OCI-LY3 (cell line): Measurements from ENCODE around the gene ZNF335.
"Not testable (repeated sequence)": the region's sequence is repeated elsewhere in the genome, so short reads cannot be mapped to it uniquely, and the experiment has no call there.

ENCODE experiments used
- H2AFZ ChIP-seq: fragments of 200-600, 300-600 bp; shearing (Covaris generic); 2 replicates; pipeline ENCODE4 v1.6.0; 2014; ENCODE audit warnings: antibody characterized with exemption, low read depth, low read length
- H3K27ac ChIP-seq: fragments of 200-600, 300-600 bp; sonication (generic); 2 replicates; pipeline ENCODE4 v1.5.1; 2014; ENCODE audit warnings: mild to moderate bottlenecking, low read length, moderate library complexity, mixed read lengths
- H3K27me3 ChIP-seq: fragments of 200-600, 300-600 bp; sonication (generic); 2 replicates; pipeline ENCODE4 v1.6.1; 2014; ENCODE audit warnings: low read depth, low read length, mixed read lengths
- H3K36me3 ChIP-seq: fragments of 200-600, 300-600 bp; sonication (generic); replicated peaks from 2 replicates; pipeline ENCODE3; 2014; ENCODE audit warnings: low read depth, low read length, mixed read lengths
- H3K4me1 ChIP-seq: fragments of 300-600, 200-600 bp; sonication (generic); 2 replicates; pipeline ENCODE4 v1.6.1; 2014; ENCODE audit warnings: low read length, mixed read lengths
- H3K4me2 ChIP-seq: fragments of 200-600, 300-600 bp; sonication (generic); 2 replicates; pipeline ENCODE4 v1.6.1; 2014; ENCODE audit warnings: low read length, mixed read lengths
- H3K4me3 ChIP-seq: fragments of 300-600, 200-600 bp; sonication (generic); 2 replicates; pipeline ENCODE4 v1.5.1; 2014; ENCODE audit warnings: antibody characterized with exemption, mild to moderate bottlenecking, low read length, moderate library complexity
- H3K79me2 ChIP-seq: fragments of 300-600, 200-600 bp; shearing (Covaris generic); 2 replicates; pipeline ENCODE4 v1.6.1; 2014; ENCODE audit warnings: mild to moderate bottlenecking, low read length, mixed read lengths
- H3K9ac ChIP-seq: fragments of 300-600, 200-600 bp; shearing (Covaris generic); 2 replicates; pipeline ENCODE4 v1.6.0; 2014; ENCODE audit warnings: mild to moderate bottlenecking, low read length, moderate library complexity
- H3K9me3 ChIP-seq: fragments of 200-600, 300-600 bp; shearing (Covaris generic); 2 replicates; pipeline ENCODE4 v1.6.1; 2014; ENCODE audit warnings: low read length, mixed read lengths; ENCODE audit not compliant: insufficient read depth
- H4K20me1 ChIP-seq: fragments of 200-600, 300-600 bp; sonication (generic); 2 replicates; pipeline ENCODE4 v1.6.1; 2016; ENCODE audit warnings: low read length, mixed read lengths; ENCODE audit not compliant: insufficient read depth
- EZH2phosphoT487 ChIP-seq: fragments of 200-600 bp; shearing (Covaris generic); IDR thresholded peaks from 2 replicates; pipeline ENCODE4 v1.6.1; 2018; ENCODE audit warnings: antibody characterized with exemption, mixed run types, low read depth
- TF ChIP-seq, protein P1 (sequence below): fragments of 200-600, 300-600 bp; sonication (generic); IDR thresholded peaks from 2 replicates; pipeline ENCODE4 v1.5.1; 2014; ENCODE audit warnings: antibody characterized with exemption, low read length, low read depth

The ZNF335 gene

DNA sequence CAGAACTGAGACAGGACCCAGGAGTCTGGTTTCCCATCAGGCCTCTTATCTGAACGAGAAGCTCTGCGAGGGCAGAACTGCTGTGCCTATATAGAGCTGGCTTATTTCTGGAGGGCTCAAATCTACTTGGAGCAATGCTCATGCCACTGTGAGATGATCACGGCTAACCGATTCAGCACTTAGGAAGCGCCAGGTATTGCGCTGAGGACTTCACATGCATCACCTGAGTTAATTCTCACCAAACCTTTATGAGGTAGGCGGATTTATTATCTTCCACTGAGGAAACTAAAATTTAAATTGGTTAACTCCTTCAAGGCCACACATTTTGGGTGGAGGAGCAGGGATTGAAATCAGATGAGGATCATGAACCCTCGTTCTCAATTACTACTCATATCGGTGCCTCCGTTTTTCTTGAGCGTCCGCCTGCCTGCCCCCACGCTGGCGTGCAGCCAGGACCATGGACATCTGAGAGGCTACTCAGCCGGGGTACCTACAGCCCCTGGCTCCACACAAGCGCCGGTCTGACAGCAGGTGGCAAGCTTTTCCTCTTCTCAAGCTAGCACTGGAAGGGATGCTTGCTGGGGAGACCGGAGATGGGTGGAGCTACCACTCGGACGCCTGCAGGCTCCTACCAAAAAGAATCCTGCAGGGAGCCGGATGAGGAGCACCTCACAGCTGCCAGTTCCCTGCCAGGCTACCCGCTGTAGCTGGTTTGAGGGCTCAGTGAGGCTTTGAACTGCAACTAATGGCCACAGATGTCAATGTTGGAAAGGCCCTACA, 38.5 kb downstream of the ZNF335 start:
- peaks cover 11% of the 10 kb centered on the region for H3K4me1 ChIP-seq
- peaks cover 42% of the 10 kb centered on the region for H3K79me2 ChIP-seq
- no peaks in the 10 kb centered on the region for H3K27me3 ChIP-seq
- peak overlapping the region; percentile 84 for H3K27ac ChIP-seq
- H2AFZ ChIP-seq = peak overlapping the region; percentile 79
- H3K9ac ChIP-seq = peak overlapping the region; percentile 95
- peak overlapping the region; percentile 79 for H3K4me2 ChIP-seq
- peak overlapping the region; percentile 80 for H3K4me3 ChIP-seq
- H3K9me3 ChIP-seq = no peaks in the 10 kb centered on the region
- TF ChIP-seq EZH2phosphoT487 = no peak
- TF ChIP-seq, protein P1, sequence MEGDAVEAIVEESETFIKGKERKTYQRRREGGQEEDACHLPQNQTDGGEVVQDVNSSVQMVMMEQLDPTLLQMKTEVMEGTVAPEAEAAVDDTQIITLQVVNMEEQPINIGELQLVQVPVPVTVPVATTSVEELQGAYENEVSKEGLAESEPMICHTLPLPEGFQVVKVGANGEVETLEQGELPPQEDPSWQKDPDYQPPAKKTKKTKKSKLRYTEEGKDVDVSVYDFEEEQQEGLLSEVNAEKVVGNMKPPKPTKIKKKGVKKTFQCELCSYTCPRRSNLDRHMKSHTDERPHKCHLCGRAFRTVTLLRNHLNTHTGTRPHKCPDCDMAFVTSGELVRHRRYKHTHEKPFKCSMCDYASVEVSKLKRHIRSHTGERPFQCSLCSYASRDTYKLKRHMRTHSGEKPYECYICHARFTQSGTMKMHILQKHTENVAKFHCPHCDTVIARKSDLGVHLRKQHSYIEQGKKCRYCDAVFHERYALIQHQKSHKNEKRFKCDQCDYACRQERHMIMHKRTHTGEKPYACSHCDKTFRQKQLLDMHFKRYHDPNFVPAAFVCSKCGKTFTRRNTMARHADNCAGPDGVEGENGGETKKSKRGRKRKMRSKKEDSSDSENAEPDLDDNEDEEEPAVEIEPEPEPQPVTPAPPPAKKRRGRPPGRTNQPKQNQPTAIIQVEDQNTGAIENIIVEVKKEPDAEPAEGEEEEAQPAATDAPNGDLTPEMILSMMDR = peak; percentile 53
- peaks cover 14% of the 10 kb centered on the region for H3K36me3 ChIP-seq
- H4K20me1 ChIP-seq = peaks cover 13% of the 10 kb centered on the region

DNA sequence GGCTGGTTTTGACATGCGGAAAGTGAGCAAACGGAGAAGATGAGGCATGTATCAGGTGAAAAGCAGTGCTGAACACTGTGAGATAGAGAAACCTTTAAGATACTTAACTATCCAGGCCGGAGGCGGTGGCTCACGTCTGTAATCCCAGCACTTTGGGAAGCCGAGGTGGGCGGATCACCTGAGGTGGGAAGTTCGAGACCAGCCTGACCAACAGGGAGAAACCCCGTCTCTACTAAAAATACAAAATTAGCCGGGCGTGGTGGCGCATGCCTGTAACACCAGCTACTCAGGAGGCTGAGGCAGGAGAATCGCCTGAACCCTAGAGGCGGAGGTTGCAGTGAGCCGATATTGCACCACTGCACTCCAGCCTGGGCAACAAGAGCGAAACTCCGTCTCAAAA, 40.3 kb downstream of the ZNF335 start:
- H2AFZ ChIP-seq, H3K9me3 ChIP-seq, H3K4me3 ChIP-seq, H3K27ac ChIP-seq, H3K27me3 ChIP-seq, H3K9ac ChIP-seq, H3K4me2 ChIP-seq, H3K36me3 ChIP-seq, H4K20me1 ChIP-seq: not testable (repeated sequence)
- Histone ChIP-seq H3K79me2 (peaks cover 28% of the 10 kb centered on the region), H3K4me1 (peaks cover 11% of the 10 kb centered on the region)

DNA sequence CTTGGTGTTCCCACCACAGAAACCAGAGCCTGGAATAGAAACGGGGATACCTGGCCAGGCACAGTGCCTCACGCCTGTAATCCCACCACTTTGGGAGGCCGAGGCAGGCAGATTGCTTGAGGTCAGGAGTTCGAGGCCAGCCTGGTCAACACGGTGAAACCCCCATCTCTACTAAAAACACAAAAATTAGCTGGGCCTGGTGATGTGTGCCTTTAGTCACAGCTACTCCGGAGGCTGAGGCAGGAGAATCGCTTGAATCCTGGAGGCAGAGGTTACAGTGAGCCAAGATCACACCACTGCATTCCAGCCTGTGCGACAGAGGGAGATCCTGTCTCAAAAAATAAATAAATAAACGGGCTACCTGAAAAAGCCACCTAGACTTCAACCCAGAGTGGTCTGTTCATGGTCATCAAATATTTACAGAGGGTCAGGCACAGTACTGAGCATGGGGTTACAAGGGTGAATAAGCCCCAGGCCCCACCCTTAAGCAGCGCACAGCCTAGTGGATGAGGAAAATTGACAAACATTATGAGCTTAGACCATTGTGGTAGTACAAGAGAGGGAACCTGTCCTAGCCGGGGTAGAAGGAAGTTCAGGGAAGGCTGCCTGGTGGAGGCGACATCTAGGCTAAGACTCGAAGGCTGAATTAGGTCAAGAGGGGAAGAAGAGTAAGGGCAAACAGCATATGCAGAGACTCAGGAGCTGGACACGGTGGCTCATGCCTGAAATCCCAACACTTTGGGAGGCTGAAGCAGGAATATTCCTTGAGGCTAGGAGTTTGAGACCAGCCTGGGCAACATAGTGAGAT, 44.7 kb downstream of the ZNF335 start:
- TF ChIP-seq EZH2phosphoT487 = no peak
- TF ChIP-seq, protein P1 = no peak
- Histone ChIP-seq H3K36me3 (no peaks in the 10 kb centered on the region), H3K27ac (no peak overlapping the region)

DNA sequence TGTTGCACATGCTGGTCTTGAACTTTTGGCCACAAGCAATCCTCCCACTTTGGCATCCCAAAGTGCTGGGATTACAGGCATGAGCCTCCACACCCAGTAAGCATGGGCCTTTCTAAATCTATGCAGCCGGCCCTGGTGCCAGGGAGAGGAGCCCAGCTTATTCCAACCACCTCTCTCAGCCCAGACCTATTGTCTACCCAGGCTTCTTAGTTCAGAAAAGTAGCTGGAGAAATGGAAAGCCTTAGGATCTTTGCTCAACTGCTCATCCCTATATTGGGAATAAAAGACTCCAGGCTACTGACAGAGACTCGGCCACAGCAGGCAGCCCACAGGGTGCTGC, 45.3 kb downstream of the ZNF335 start:
- Histone ChIP-seq H3K4me1 (no peaks in the 10 kb centered on the region), H3K9ac (no peak overlapping the region), H3K27me3 (0 out of 2 replicates have a peak, but pooled peaks cover 5% of the 10 kb centered on the region), H3K9me3 (no peaks in the 10 kb centered on the region), H3K4me3 (no peak overlapping the region), H3K36me3 (no peaks in the 10 kb centered on the region), H3K4me2 (no peak overlapping the region), H3K27ac (no peak overlapping the region), H2AFZ (no peak overlapping the region), H4K20me1 (no peaks in the 10 kb centered on the region), H3K79me2 (no peaks in the 10 kb centered on the region)
- TF ChIP-seq, protein P1 = no peak
- no peak for TF ChIP-seq EZH2phosphoT487

More for the DNA sequence above, 44.7 kb downstream of the ZNF335 start:
- H4K20me1 ChIP-seq = no peaks in the 10 kb centered on the region
- no peaks in the 10 kb centered on the region for H3K9me3 ChIP-seq
- no peaks in the 10 kb centered on the region for H3K79me2 ChIP-seq
- H3K27me3 ChIP-seq = 0 out of 2 replicates have a peak, but pooled peaks cover 3% of the 10 kb centered on the region
- no peak overlapping the region for H2AFZ ChIP-seq
- no peak overlapping the region for H3K4me2 ChIP-seq
- no peak overlapping the region for H3K9ac ChIP-seq
- H3K4me3 ChIP-seq = no peak overlapping the region
- H3K4me1 ChIP-seq = no peaks in the 10 kb centered on the region
